Measurements from ENCODE around the gene CPNE4.

The CPNE4 gene

GRCh38 chr3:131933665-131934064 lies 101.1 kb downstream of the CPNE4 start:
- Histone ChIP-seq H3K9me3 (ENCODE audit: insufficient read depth, low read depth, low read length) (no peaks in the 10 kb centered on the region), H3K4me1 (ENCODE audit: insufficient read depth, low read length, poor library complexity, severe bottlenecking) (no peaks in the 10 kb centered on the region), H3K9ac (ENCODE audit: low read depth, low read length, poor library complexity, severe bottlenecking) (no peak overlapping the region), H3K9me2 (replicated peaks; ENCODE audit: low read depth, low read length) (no peaks in the 10 kb centered on the region), H3K79me2 (ENCODE audit: insufficient read depth, low read length) (no peaks in the 10 kb centered on the region), H3K4me2 (ENCODE audit: low read depth, low read length, poor library complexity, severe bottlenecking) (no peak overlapping the region), H3F3A (ENCODE audit: low read depth) (no peaks in the 10 kb centered on the region), H2AFZ (ENCODE audit: low read length) (no peak overlapping the region), H3K27me3 (ENCODE audit: insufficient read depth, low read length, poor library complexity, severe bottlenecking) (no peaks in the 10 kb centered on the region), H4K20me1 (ENCODE audit: insufficient read depth, low read length, poor library complexity, severe bottlenecking) (no peaks in the 10 kb centered on the region), H3K4me3 (ENCODE audit: low read length, poor library complexity, severe bottlenecking) (no peak overlapping the region), H3K36me3 (ENCODE audit: insufficient read depth, low read length) (no peaks in the 10 kb centered on the region)
- TF ChIP-seq EZH2phosphoT487 (IDR thresholded peaks at IDR 0.05; ENCODE audit: borderline replicate concordance) (no peak), CTCF (conservative IDR thresholded peaks at IDR 0.05; ENCODE audit: low read length) (no peak)

- H3F3A ChIP-seq (ENCODE audit: low read depth) = no peaks in the 10 kb centered on the region
- H3K4me3 ChIP-seq (ENCODE audit: low read length, poor library complexity, severe bottlenecking) = no peak overlapping the region
- H3K9me2 ChIP-seq (replicated peaks; ENCODE audit: low read depth, low read length) = no peaks in the 10 kb centered on the region
- no peaks in the 10 kb centered on the region for H3K36me3 ChIP-seq (ENCODE audit: insufficient read depth, low read length)
- H2AFZ ChIP-seq (ENCODE audit: low read length) = no peak overlapping the region
- TF ChIP-seq CTCF (conservative IDR thresholded peaks at IDR 0.05; ENCODE audit: low read length) (no peak), EZH2phosphoT487 (IDR thresholded peaks at IDR 0.05; ENCODE audit: borderline replicate concordance) (no peak)
- no peak overlapping the region for H3K9ac ChIP-seq (ENCODE audit: low read depth, low read length, poor library complexity, severe bottlenecking)
- no peaks in the 10 kb centered on the region for H3K4me1 ChIP-seq (ENCODE audit: insufficient read depth, low read length, poor library complexity, severe bottlenecking)
- H3K27me3 ChIP-seq (ENCODE audit: insufficient read depth, low read length, poor library complexity, severe bottlenecking) = no peaks in the 10 kb centered on the region
- H3K79me2 ChIP-seq (ENCODE audit: insufficient read depth, low read length) = no peaks in the 10 kb centered on the region
- H4K20me1 ChIP-seq (ENCODE audit: insufficient read depth, low read length, poor library complexity, severe bottlenecking) = no peaks in the 10 kb centered on the region
- no peaks in the 10 kb centered on the region for H3K9me3 ChIP-seq (ENCODE audit: insufficient read depth, low read depth, low read length)
- H3K4me2 ChIP-seq (ENCODE audit: low read depth, low read length, poor library complexity, severe bottlenecking) = no peak overlapping the region
Observed at GRCh38 chr3:131928593-131928992, 106.2 kb downstream of the CPNE4 start.

GRCh38 chr3:131925571-131925970 lies 109.2 kb downstream of the CPNE4 start:
- H3K79me2 ChIP-seq (ENCODE audit: insufficient read depth, low read length) = no peaks in the 10 kb centered on the region
- H3K9me2 ChIP-seq (replicated peaks; ENCODE audit: low read depth, low read length) = no peaks in the 10 kb centered on the region
- H3K36me3 ChIP-seq (ENCODE audit: insufficient read depth, low read length) = no peaks in the 10 kb centered on the region
- H3K4me3 ChIP-seq (ENCODE audit: low read length, poor library complexity, severe bottlenecking) = no peak overlapping the region
- no peaks in the 10 kb centered on the region for H3F3A ChIP-seq (ENCODE audit: low read depth)
- H4K20me1 ChIP-seq (ENCODE audit: insufficient read depth, low read length, poor library complexity, severe bottlenecking) = no peaks in the 10 kb centered on the region
- no peaks in the 10 kb centered on the region for H3K9me3 ChIP-seq (ENCODE audit: insufficient read depth, low read depth, low read length)
- H2AFZ ChIP-seq (ENCODE audit: low read length) = no peak overlapping the region
- no peak overlapping the region for H3K9ac ChIP-seq (ENCODE audit: low read depth, low read length, poor library complexity, severe bottlenecking)
- no peak overlapping the region for H3K4me2 ChIP-seq (ENCODE audit: low read depth, low read length, poor library complexity, severe bottlenecking)
- no peaks in the 10 kb centered on the region for H3K4me1 ChIP-seq (ENCODE audit: insufficient read depth, low read length, poor library complexity, severe bottlenecking)
- no peaks in the 10 kb centered on the region for H3K27me3 ChIP-seq (ENCODE audit: insufficient read depth, low read length, poor library complexity, severe bottlenecking)
- TF ChIP-seq EZH2phosphoT487 (IDR thresholded peaks at IDR 0.05; ENCODE audit: borderline replicate concordance) (no peak), CTCF (conservative IDR thresholded peaks at IDR 0.05; ENCODE audit: low read length) (no peak)
